Hepatocyte (in vitro differentiated cells): ENCODE results near the gene PTGIS.

Source experiments
- EZH2 ChIP-seq: fragments of 200-600 bp; sonication (generic); IDR thresholded peaks from 2 replicates; pipeline ENCODE4 v1.6.1; 2016; ENCODE audit warnings: antibody characterized with exemption, mild to moderate bottlenecking, borderline replicate concordance
- EZH2phosphoT487 ChIP-seq: fragments of 200-600 bp; sonication (generic); IDR thresholded peaks from one replicate; pipeline ENCODE4 v1.6.1; 2018; ENCODE audit warnings: antibody characterized with exemption, mild to moderate bottlenecking, low read depth, moderate library complexity; ENCODE audit not compliant: unreplicated experiment, severe bottlenecking
- TF ChIP-seq, protein P1 (sequence below): fragments of 200-600 bp; sonication (generic); IDR thresholded peaks from 2 replicates; pipeline ENCODE4 v1.5.1; 2016; ENCODE audit warnings: antibody characterized with exemption, mild to moderate bottlenecking; ENCODE audit not compliant: poor library complexity

DNA sequence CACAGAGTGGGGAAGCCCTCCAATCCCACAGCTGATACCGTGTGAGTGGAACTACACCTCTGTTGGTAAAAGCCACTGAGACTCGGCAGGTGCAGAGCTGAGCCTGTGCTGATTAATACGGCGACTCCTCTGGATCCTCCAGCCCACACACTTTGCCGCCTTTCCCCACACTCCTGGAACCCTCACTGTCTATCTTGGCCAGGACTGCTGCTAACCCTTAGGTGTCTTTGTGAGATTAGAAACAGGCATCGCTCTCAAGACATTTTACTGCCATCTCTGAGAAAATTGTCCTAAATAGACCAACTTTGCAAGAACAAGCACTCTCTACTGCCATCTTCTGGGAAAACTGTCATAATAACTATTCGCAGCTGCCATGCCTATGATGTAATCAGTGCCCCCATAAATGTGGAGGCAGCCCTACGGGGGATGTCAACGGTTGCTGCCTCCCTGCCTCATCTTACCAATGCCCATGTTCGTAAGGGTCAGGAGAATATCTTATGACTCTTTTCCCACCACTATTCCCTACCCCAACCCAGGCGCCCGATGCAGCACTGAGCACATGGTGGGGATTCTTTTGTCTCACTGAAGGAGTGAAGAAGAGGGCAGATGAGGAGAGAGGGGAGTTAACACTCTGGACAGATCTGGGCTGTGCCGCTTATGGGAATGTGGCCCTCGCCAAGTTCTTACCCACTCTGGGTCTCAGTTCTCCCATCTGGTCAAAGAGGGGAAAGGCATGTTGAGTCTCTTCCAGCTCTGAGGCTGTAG is 59.3 kb downstream of the PTGIS start:
- TF ChIP-seq, protein P1, sequence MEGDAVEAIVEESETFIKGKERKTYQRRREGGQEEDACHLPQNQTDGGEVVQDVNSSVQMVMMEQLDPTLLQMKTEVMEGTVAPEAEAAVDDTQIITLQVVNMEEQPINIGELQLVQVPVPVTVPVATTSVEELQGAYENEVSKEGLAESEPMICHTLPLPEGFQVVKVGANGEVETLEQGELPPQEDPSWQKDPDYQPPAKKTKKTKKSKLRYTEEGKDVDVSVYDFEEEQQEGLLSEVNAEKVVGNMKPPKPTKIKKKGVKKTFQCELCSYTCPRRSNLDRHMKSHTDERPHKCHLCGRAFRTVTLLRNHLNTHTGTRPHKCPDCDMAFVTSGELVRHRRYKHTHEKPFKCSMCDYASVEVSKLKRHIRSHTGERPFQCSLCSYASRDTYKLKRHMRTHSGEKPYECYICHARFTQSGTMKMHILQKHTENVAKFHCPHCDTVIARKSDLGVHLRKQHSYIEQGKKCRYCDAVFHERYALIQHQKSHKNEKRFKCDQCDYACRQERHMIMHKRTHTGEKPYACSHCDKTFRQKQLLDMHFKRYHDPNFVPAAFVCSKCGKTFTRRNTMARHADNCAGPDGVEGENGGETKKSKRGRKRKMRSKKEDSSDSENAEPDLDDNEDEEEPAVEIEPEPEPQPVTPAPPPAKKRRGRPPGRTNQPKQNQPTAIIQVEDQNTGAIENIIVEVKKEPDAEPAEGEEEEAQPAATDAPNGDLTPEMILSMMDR = peak; percentile 60
- TF ChIP-seq EZH2 = no peak
- TF ChIP-seq EZH2phosphoT487 = no peak
